OCI-LY3 (cell line): ENCODE results near the gene DLG4.

Source experiments
- EZH2phosphoT487 ChIP-seq: fragments of 200-600 bp; shearing (Covaris generic); IDR thresholded peaks from 2 replicates; pipeline ENCODE4 v1.6.1; 2018; ENCODE audit warnings: antibody characterized with exemption, mixed run types, low read depth
- TF ChIP-seq, protein P1 (sequence below): fragments of 200-600, 300-600 bp; sonication (generic); IDR thresholded peaks from 2 replicates; pipeline ENCODE4 v1.5.1; 2014; ENCODE audit warnings: antibody characterized with exemption, low read length, low read depth

DNA sequence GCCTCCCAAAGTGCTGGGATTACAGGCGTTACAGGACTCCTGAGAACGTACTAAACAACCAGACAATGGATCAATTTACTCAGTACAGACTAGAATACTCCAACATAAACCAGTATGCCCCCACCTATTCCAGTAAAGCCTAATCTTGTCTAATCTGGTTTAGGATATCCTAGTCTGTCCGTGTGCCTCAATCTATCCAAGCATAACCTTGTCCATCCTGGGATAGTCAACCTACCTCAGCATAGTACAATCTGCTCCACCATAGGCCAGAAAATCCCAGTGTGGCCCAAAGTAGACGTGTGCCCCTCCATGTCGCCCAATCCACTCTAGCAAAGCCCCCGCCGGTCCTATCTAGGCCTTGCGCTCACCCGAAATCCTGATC, 14.1 kb upstream of the DLG4 start:
- TF ChIP-seq, protein P1, sequence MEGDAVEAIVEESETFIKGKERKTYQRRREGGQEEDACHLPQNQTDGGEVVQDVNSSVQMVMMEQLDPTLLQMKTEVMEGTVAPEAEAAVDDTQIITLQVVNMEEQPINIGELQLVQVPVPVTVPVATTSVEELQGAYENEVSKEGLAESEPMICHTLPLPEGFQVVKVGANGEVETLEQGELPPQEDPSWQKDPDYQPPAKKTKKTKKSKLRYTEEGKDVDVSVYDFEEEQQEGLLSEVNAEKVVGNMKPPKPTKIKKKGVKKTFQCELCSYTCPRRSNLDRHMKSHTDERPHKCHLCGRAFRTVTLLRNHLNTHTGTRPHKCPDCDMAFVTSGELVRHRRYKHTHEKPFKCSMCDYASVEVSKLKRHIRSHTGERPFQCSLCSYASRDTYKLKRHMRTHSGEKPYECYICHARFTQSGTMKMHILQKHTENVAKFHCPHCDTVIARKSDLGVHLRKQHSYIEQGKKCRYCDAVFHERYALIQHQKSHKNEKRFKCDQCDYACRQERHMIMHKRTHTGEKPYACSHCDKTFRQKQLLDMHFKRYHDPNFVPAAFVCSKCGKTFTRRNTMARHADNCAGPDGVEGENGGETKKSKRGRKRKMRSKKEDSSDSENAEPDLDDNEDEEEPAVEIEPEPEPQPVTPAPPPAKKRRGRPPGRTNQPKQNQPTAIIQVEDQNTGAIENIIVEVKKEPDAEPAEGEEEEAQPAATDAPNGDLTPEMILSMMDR = no peak
- TF ChIP-seq EZH2phosphoT487 = no peak
